Spleen (tissue), 7 donors: ENCODE data around the gene MAGI2.

ENCODE experiments used
- POLR2A ChIP-seq, 3 donors: fragments of 450-650 bp; IDR thresholded peaks; one replicate each; pipeline ENCODE4 v1.5.1; 2017; ENCODE audit warnings: antibody characterized with exemption in 3 of 3, mild to moderate bottlenecking in 1 of 3
- TF ChIP-seq, protein P1 (sequence below), 11 experiments: fragments of 200-600 bp in 7 of 11; fragments of 450-650 bp in 4 of 11; sonication (generic) in 4 of 11; IDR thresholded peaks in 8 of 11; conservative IDR thresholded peaks in 3 of 11; 1 replicate in 7 of 11; 2 replicates in 4 of 11; pipeline versions ENCODE4 v1.4.0 to v1.8.0; 2016 to 2021; ENCODE audit warnings: antibody characterized with exemption in 11 of 11, inconsistent platforms in 4 of 11, mild to moderate bottlenecking in 1 of 11
- donor health status: DM: no; HTN: no; CAD: no; lungs with moderate emphysema.
- donor health status: DM: no; HTN: no; CAD: no.
- donor health status: DM: no; HTN: no; CAD: no.

- TF ChIP-seq, protein P1, sequence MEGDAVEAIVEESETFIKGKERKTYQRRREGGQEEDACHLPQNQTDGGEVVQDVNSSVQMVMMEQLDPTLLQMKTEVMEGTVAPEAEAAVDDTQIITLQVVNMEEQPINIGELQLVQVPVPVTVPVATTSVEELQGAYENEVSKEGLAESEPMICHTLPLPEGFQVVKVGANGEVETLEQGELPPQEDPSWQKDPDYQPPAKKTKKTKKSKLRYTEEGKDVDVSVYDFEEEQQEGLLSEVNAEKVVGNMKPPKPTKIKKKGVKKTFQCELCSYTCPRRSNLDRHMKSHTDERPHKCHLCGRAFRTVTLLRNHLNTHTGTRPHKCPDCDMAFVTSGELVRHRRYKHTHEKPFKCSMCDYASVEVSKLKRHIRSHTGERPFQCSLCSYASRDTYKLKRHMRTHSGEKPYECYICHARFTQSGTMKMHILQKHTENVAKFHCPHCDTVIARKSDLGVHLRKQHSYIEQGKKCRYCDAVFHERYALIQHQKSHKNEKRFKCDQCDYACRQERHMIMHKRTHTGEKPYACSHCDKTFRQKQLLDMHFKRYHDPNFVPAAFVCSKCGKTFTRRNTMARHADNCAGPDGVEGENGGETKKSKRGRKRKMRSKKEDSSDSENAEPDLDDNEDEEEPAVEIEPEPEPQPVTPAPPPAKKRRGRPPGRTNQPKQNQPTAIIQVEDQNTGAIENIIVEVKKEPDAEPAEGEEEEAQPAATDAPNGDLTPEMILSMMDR (IDR thresholded peaks at IDR 0.05 in 8 of 11, conservative IDR thresholded peaks at IDR 0.05 in 3 of 11) = no peak
- TF ChIP-seq POLR2A (IDR thresholded peaks at IDR 0.05) = no peak
Measured at GRCh38 chr7:79405368-79405767, 48.1 kb downstream of the MAGI2 start.
